ENCODE measurements around the gene TREML4. TPM values are rescaled to one million over a fixed set of nuclear protein-coding genes. Genes with fewer than 3 reads are reported as not detected.

TREML4 gene
- total and polyA plus RNA-seq, 10 of the 15 experiments (the other 5 are each of a cell fraction or from before 2014, with no cell fraction given): not detected

DNA sequence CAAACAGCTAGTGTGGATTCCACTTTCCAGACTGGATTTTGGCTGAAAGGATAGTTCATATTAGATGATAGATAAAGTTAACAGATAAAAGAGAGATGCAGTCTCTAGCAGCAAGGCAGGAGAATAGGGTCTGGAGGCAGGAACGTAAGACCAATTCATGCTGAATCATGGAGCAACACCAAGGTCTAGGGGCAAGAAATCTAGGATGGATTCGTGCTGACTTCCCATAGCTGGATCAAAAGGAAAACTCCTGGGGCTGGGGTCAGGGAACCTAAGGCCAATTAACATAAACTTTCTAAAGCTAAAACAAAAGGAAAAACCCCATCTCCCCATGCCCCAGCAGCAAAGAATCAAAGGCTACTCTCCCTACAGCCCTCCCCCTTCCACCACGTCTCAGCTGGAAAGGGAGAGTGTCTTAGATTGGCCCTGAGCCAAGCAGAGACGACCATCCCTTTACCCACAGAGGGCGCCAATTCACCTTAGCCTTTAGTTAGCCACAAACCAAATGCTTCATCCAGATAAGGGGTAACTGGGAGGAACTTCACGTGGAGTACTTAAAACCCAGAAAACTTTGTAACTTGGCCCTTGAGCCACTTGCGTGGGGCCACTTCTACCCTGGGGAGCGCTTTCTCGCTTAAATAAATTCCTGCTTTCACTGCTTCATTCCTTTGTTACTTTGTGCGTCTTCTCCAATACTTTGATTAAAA, 50.7 kb downstream of the TREML4 start:
- no peaks in the 10 kb centered on the region for H3K4me1 ChIP-seq (ENCODE audit: control insufficient read depth, insufficient read depth, low read length)
- H2AFZ ChIP-seq (ENCODE audit: control insufficient read depth, low read depth, low read length): peak overlapping the region; percentile 52; the same call in 1 of the 2 replicates
- ChIA-PET POLR2A (interaction anchor here (0.8 to 1.1 kb wide), 3 partner anchors 9 to 29 kb away, joined by 3 read pairs; no protein-coding TSS in a partner anchor), CTCF (interaction anchor here (0.6 to 6.7 kb wide), 27 partner anchors 10 to 1781 kb away, joined by 3 to 68 read pairs (median 5); partner anchors contain the start of genes NCR2 and TREML2), SMC1A (ENCODE audit: uncharacterized antibody, unreplicated experiment) (interaction anchor here (0.7 to 3.2 kb wide), 16 partner anchors 9 to 203 kb away, joined by 3 to 44 read pairs (median 6); partner anchors contain the start of gene TREML2), RAD21 (ENCODE audit: unreplicated experiment) (interaction anchor here (0.7 to 3.2 kb wide), 18 partner anchors 9 to 252 kb away, joined by 3 to 27 read pairs (median 4); no protein-coding TSS in a partner anchor)
- H3K36me3 ChIP-seq (ENCODE audit: control insufficient read depth in 2 of 2, insufficient read depth in 2 of 2, low read length in 1 of 2): no peaks in the 10 kb centered on the region
- DNase-seq (ENCODE audit: low read depth, low spot score) (no peak), ATAC-seq (peak; percentile 78), FAIRE-seq (peak; percentile 35)
- in situ Hi-C loops (cut with MboI): no loop called here
- no peaks in the 10 kb centered on the region; the same call in 2 of the 3 replicates for H3K9me3 ChIP-seq (replicated peaks; ENCODE audit: control insufficient read depth, insufficient read depth, low read length)
- BruUV-seq (replicated peaks): no TSS peak
- H3K4me2 ChIP-seq (ENCODE audit: control insufficient read depth, insufficient read depth): no peak overlapping the region
- H3K27me3 ChIP-seq (replicated peaks in 1 of 2; ENCODE audit: control insufficient read depth in 2 of 2, insufficient read depth in 2 of 2, low read length in 1 of 2): no peaks in the 10 kb centered on the region
- no peaks in the 10 kb centered on the region for H4K20me1 ChIP-seq (ENCODE audit: control insufficient read depth, insufficient read depth)
- no peaks in the 10 kb centered on the region for H3K79me2 ChIP-seq (ENCODE audit: control insufficient read depth, insufficient read depth, low read length)
- no peak overlapping the region for H3K27ac ChIP-seq (ENCODE audit: control insufficient read depth, insufficient read depth)
- H3K9ac ChIP-seq (ENCODE audit: control insufficient read depth, insufficient read depth, low read length): no peak overlapping the region
- H3K4me3 ChIP-seq: no peak overlapping the region
- WGBS (ENCODE audit: insufficient coverage, insufficient replicate concordance, low lambda C conversion rate, missing lambda C conversion rate): 29% methylated on average over 10 of the region's 10 CpGs
- intact Hi-C loops (cut with micrococcal nuclease; ENCODE audit: unreplicated experiment): loop anchor here (5.0 kb wide), 1 partner anchor 38 kb away; no protein-coding TSS in a partner anchor
- no peak for TF ChIP-seq MTA3 (IDR thresholded peaks at IDR 0.05; ENCODE audit: borderline replicate concordance, low read length)
- TF ChIP-seq RB1 (IDR thresholded peaks at IDR 0.05; ENCODE audit: borderline replicate concordance): no peak
- TF ChIP-seq SKIL (IDR thresholded peaks at IDR 0.05; ENCODE audit: low read depth, poor library complexity, severe bottlenecking): peak; percentile 87
- peak; percentile 98 for TF ChIP-seq SMAD1 (IDR thresholded peaks at IDR 0.05; ENCODE audit: low read depth, partially characterized antibody)
- TF ChIP-seq PBX3 (IDR thresholded peaks at IDR 0.05; ENCODE audit: insufficient replicate concordance, low read depth, low read length): no peak
- no peak for TF ChIP-seq POLR2AphosphoS2 (IDR thresholded peaks at IDR 0.05; ENCODE audit: low read depth, low read length)
- no peak for TF ChIP-seq JUND (IDR thresholded peaks at IDR 0.05; ENCODE audit: low read depth, low read length)
- 0 out of 2 replicates have a peak, but pooled peaks have one; percentile 48 for TF ChIP-seq NBN (IDR thresholded peaks at IDR 0.05)
- TF ChIP-seq, protein P1, sequence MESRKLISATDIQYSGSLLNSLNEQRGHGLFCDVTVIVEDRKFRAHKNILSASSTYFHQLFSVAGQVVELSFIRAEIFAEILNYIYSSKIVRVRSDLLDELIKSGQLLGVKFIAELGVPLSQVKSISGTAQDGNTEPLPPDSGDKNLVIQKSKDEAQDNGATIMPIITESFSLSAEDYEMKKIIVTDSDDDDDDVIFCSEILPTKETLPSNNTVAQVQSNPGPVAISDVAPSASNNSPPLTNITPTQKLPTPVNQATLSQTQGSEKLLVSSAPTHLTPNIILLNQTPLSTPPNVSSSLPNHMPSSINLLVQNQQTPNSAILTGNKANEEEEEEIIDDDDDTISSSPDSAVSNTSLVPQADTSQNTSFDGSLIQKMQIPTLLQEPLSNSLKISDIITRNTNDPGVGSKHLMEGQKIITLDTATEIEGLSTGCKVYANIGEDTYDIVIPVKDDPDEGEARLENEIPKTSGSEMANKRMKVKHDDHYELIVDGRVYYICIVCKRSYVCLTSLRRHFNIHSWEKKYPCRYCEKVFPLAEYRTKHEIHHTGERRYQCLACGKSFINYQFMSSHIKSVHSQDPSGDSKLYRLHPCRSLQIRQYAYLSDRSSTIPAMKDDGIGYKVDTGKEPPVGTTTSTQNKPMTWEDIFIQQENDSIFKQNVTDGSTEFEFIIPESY (IDR thresholded peaks at IDR 0.05): no peak
- no peak for TF ChIP-seq CBFB (IDR thresholded peaks at IDR 0.05; ENCODE audit: low read depth)
- TF ChIP-seq ZNF24 (IDR thresholded peaks at IDR 0.05): 0 out of 2 replicates have a peak, but pooled peaks have one; percentile 40
- TF ChIP-seq SREBF2 (IDR thresholded peaks at IDR 0.05; ENCODE audit: low read length): no peak
- TF ChIP-seq SMC3 (IDR thresholded peaks at IDR 0.05; ENCODE audit: borderline replicate concordance, low read length): peak; percentile 52; the same call in 1 of the 2 replicates
- TF ChIP-seq IKZF1 (conservative IDR thresholded peaks at IDR 0.05): peak; percentile 33; the same call in 1 of the 2 replicates
- TF ChIP-seq STAT1 (conservative IDR thresholded peaks at IDR 0.05): no peak
- TF ChIP-seq IRF4 (IDR thresholded peaks at IDR 0.05; ENCODE audit: low read depth, low read length): 0 out of 2 replicates have a peak, but pooled peaks have one; percentile 50
- TF ChIP-seq, protein P2, sequence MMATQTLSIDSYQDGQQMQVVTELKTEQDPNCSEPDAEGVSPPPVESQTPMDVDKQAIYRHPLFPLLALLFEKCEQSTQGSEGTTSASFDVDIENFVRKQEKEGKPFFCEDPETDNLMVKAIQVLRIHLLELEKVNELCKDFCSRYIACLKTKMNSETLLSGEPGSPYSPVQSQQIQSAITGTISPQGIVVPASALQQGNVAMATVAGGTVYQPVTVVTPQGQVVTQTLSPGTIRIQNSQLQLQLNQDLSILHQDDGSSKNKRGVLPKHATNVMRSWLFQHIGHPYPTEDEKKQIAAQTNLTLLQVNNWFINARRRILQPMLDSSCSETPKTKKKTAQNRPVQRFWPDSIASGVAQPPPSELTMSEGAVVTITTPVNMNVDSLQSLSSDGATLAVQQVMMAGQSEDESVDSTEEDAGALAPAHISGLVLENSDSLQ (IDR thresholded peaks at IDR 0.05): no peak
- 0 out of 2 replicates have a peak, but pooled peaks have one; percentile 26 for TF ChIP-seq MTA2 (IDR thresholded peaks at IDR 0.05; ENCODE audit: low read depth)
